Panc1 (cell line): ENCODE results near the gene STK25. TPM values are rescaled to one million over a fixed set of nuclear protein-coding genes. Genes with fewer than 3 reads are reported as not detected.

ENCODE experiments used
- ATAC-seq: fragments of 200-7000 bp; cut with Tn5 transposase; 2 replicates; pipeline ENCODE4 v1.9.1; 2020; ENCODE audit warnings: mild to moderate bottlenecking, moderate library complexity
- BruUV-seq: library from RNA; stranded (reverse); fragments of 400-500 nt; replicated peaks from 2 replicates; lab custom pipeline; 2021; lab: Mats Ljungman, UMichigan
- CTCF ChIA-PET: fragments of 300-600 bp; sonication (Branson Sonifier 250); formaldehyde crosslinking; loops from one replicate; lab custom pipeline; 2022; ENCODE audit warnings: antibody characterized with exemption; lab: Charles Lee
- POLR2A ChIA-PET: fragments of 300-600 bp; sonication (Branson Sonifier 250); formaldehyde crosslinking; loops from one replicate; lab custom pipeline; 2022; ENCODE audit warnings: antibody characterized with exemption; lab: Charles Lee
- DNase-seq: peaks from one replicate; pipeline ENCODE4 v3.0.0-alpha.2; 2010; ENCODE audit warnings: low read depth, low spot score
- H3K27ac ChIP-seq: 2 replicates; pipeline ENCODE4 v1.5.1; 2011; ENCODE audit warnings: mild to moderate bottlenecking, low read length, inconsistent platforms
- H3K27me3 ChIP-seq: fragments of 200-500 bp; sonication (Bioruptor generic); 2 replicates; pipeline ENCODE4 v1.6.0; 2014; ENCODE audit warnings: low read length, inconsistent platforms; ENCODE audit not compliant: control insufficient read depth, insufficient read depth
- H3K36me3 ChIP-seq: fragments of 200-500 bp; sonication (Bioruptor generic); 2 replicates; pipeline ENCODE4 v1.5.1; 2014; ENCODE audit warnings: inconsistent platforms, mild to moderate bottlenecking, low read length, moderate library complexity; ENCODE audit not compliant: control insufficient read depth, insufficient read depth
- H3K4me1 ChIP-seq: 2 replicates; pipeline ENCODE4 v1.5.1; 2011; ENCODE audit warnings: inconsistent platforms, mild to moderate bottlenecking, low read length, moderate library complexity; ENCODE audit not compliant: control insufficient read depth, insufficient read depth
- H3K4me3 ChIP-seq, 2 experiments: 2 replicates each; pipeline ENCODE4 v1.5.1; 2011 to 2012; ENCODE audit warnings: low read depth in 2 of 2, low read length in 2 of 2, mild to moderate bottlenecking in 2 of 2, inconsistent platforms in 1 of 2, moderate library complexity in 1 of 2
- H3K9me3 ChIP-seq: fragments of 200-500 bp; sonication (Bioruptor generic); 2 replicates; pipeline ENCODE4 v1.5.1; 2014; ENCODE audit warnings: low read depth, mild to moderate bottlenecking, inconsistent platforms, low read length, moderate library complexity; ENCODE audit not compliant: control insufficient read depth, insufficient read depth
- POLR2AphosphoS5 ChIP-seq: IDR thresholded peaks from 2 replicates; pipeline ENCODE4 v1.6.1; 2012; ENCODE audit warnings: mild to moderate bottlenecking, low read depth, low read length, moderate library complexity
- SIN3A ChIP-seq: IDR thresholded peaks from 2 replicates; pipeline ENCODE4 v1.6.1; 2012; ENCODE audit warnings: low read depth, mild to moderate bottlenecking, low read length, moderate library complexity, borderline replicate concordance; ENCODE audit not compliant: insufficient read depth
- TCF7L2 ChIP-seq: IDR thresholded peaks from 2 replicates; pipeline ENCODE4 v1.6.1; 2011; ENCODE audit warnings: mild to moderate bottlenecking, low read depth, low read length, inconsistent platforms
- in situ Hi-C: cut with HindIII; loops from 2 replicates; pipeline ENCODE4 v1.10.0; 2016; ENCODE audit warnings: low sequenced_read_pairs, low pct_unique_long_range_greater_than_20kb
- intact Hi-C: fragments of 100-400 bp; cut with micrococcal nuclease; formaldehyde crosslinking; loops from one replicate; pipeline ENCODE4 v1.10.0; 2022; ENCODE audit not compliant: unreplicated experiment
- total RNA-seq: library from RNA; stranded (reverse); gene quantifications from one replicate; pipeline ENCODE4 v1.2.1, GENCODE V29; 2021; ENCODE audit not compliant: unreplicated experiment
- TF ChIP-seq, protein P1 (sequence below): fragments of 450-650 bp; IDR thresholded peaks from 2 replicates; pipeline ENCODE4 v1.5.1; 2017; ENCODE audit warnings: mild to moderate bottlenecking
- TF ChIP-seq, protein P2 (sequence below), 2 experiments: IDR thresholded peaks; 2 replicates each; pipeline ENCODE4 v1.6.1; 2011 to 2012; ENCODE audit warnings: low read depth in 2 of 2, control low read depth in 1 of 2, low read length in 1 of 2, mild to moderate bottlenecking in 1 of 2, moderate library complexity in 1 of 2; ENCODE audit not compliant: insufficient read depth in 1 of 2

The STK25 gene
- total RNA-seq, 1 experiment from 2014 or later, result 195 TPM

DNA sequence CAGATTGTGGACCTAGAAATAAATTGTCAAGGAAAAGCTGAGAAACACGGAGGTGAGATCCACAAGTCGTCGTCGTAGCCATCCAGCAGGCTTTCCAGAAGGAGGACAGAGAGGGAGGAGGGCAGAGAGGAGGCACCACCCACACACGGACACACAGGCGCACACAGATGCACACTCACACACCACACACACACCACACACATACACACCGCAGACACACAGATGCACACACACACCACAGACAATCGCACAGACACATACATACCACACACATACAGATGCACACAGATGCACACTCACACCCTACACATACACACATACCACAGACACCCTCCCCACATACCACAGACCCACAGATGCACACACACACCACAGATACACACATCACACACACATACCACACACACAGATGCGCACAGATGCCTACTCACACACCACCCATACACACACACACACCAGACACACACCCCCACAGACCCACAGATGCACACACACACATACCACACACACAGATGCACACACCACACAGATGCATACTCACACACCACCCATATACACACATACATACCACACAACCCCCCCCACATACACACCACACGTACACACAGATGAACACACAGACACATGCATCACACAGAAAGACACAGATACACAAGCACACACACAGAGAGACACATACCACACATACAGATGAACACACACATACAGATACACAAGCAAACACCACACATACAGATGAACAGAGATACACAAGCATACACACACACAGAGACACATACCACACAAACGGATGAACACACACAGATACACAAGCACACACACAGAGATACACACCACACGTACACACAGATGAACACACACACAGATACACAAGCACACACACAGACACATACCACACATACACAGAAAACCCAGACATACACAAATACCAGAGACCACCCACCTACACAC, 37.4 kb upstream of the STK25 start:
- ChIA-PET CTCF (no interaction called here), POLR2A (interaction anchor here (0.6 kb wide), 1 partner anchor 41 kb away, joined by 3 read pairs; no protein-coding TSS in a partner anchor)
- H3K4me1 ChIP-seq, result peaks cover 9% of the 10 kb centered on the region
- intact Hi-C loops, result no loop called here
- no peak overlapping the region for H3K4me3 ChIP-seq
- no peaks in the 10 kb centered on the region for H3K36me3 ChIP-seq
- TF ChIP-seq TCF7L2, result no peak
- TF ChIP-seq POLR2AphosphoS5, result no peak
- TF ChIP-seq, protein P1, sequence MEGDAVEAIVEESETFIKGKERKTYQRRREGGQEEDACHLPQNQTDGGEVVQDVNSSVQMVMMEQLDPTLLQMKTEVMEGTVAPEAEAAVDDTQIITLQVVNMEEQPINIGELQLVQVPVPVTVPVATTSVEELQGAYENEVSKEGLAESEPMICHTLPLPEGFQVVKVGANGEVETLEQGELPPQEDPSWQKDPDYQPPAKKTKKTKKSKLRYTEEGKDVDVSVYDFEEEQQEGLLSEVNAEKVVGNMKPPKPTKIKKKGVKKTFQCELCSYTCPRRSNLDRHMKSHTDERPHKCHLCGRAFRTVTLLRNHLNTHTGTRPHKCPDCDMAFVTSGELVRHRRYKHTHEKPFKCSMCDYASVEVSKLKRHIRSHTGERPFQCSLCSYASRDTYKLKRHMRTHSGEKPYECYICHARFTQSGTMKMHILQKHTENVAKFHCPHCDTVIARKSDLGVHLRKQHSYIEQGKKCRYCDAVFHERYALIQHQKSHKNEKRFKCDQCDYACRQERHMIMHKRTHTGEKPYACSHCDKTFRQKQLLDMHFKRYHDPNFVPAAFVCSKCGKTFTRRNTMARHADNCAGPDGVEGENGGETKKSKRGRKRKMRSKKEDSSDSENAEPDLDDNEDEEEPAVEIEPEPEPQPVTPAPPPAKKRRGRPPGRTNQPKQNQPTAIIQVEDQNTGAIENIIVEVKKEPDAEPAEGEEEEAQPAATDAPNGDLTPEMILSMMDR, result no peak
- TF ChIP-seq SIN3A, result no peak
- TF ChIP-seq, protein P2, sequence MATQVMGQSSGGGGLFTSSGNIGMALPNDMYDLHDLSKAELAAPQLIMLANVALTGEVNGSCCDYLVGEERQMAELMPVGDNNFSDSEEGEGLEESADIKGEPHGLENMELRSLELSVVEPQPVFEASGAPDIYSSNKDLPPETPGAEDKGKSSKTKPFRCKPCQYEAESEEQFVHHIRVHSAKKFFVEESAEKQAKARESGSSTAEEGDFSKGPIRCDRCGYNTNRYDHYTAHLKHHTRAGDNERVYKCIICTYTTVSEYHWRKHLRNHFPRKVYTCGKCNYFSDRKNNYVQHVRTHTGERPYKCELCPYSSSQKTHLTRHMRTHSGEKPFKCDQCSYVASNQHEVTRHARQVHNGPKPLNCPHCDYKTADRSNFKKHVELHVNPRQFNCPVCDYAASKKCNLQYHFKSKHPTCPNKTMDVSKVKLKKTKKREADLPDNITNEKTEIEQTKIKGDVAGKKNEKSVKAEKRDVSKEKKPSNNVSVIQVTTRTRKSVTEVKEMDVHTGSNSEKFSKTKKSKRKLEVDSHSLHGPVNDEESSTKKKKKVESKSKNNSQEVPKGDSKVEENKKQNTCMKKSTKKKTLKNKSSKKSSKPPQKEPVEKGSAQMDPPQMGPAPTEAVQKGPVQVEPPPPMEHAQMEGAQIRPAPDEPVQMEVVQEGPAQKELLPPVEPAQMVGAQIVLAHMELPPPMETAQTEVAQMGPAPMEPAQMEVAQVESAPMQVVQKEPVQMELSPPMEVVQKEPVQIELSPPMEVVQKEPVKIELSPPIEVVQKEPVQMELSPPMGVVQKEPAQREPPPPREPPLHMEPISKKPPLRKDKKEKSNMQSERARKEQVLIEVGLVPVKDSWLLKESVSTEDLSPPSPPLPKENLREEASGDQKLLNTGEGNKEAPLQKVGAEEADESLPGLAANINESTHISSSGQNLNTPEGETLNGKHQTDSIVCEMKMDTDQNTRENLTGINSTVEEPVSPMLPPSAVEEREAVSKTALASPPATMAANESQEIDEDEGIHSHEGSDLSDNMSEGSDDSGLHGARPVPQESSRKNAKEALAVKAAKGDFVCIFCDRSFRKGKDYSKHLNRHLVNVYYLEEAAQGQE (IDR thresholded peaks at IDR 0.05; ENCODE audit: insufficient read depth in 1 of 2, low read depth in 2 of 2, low read length in 1 of 2), result no peak
- H3K27me3 ChIP-seq, result no peaks in the 10 kb centered on the region
- no peaks in the 10 kb centered on the region for H3K9me3 ChIP-seq
- no TSS peak for BruUV-seq
- no peak overlapping the region for H3K27ac ChIP-seq
- in situ Hi-C loops, result no loop called here
- no peak for DNase-seq
- no peak for ATAC-seq

- Histone ChIP-seq H3K36me3 (no peaks in the 10 kb centered on the region), H3K4me3 (no peak overlapping the region), H3K4me1 (peaks cover 13% of the 10 kb centered on the region), H3K9me3 (no peaks in the 10 kb centered on the region), H3K27ac (no peak overlapping the region), H3K27me3 (no peaks in the 10 kb centered on the region)
- ChIA-PET POLR2A (interaction anchor here (0.6 kb wide), 1 partner anchor 41 kb away, joined by 3 read pairs; no protein-coding TSS in a partner anchor), CTCF (no interaction called here)
- no peak for ATAC-seq
- TF ChIP-seq TCF7L2 (no peak), POLR2AphosphoS5 (no peak), SIN3A (no peak)
- TF ChIP-seq, protein P1, result no peak
- TF ChIP-seq, protein P2 (IDR thresholded peaks at IDR 0.05; ENCODE audit: insufficient read depth in 1 of 2, low read depth in 2 of 2, low read length in 1 of 2), result no peak
- intact Hi-C loops, result no loop called here
- DNase-seq, result no peak
- in situ Hi-C loops, result no loop called here
- no TSS peak for BruUV-seq
These were observed 36.7 kb upstream of the STK25 start for GRCh38 chr2:241545106-241545505.
